Neural progenitor cell (in vitro differentiated cells): ENCODE data around the gene EXOC6B. TPM values are rescaled to one million over a fixed set of nuclear protein-coding genes. Genes with fewer than 3 reads are reported as not detected.

Experiments
- DNase-seq: peaks from one replicate; pipeline ENCODE4 v3.0.0-alpha.2; 2016; ENCODE audit warnings: low spot score
- H2AFZ ChIP-seq: fragments of 200-600 bp; sonication (generic); replicated peaks from 2 replicates; pipeline ENCODE4 v1.6.1; 2016; ENCODE audit warnings: antibody characterized with exemption
- H3F3A ChIP-seq: fragments of 200-600 bp; sonication (generic); 2 replicates; pipeline ENCODE4 v1.6.1; 2016; ENCODE audit warnings: antibody characterized with exemption, low read depth
- H3K27ac ChIP-seq: fragments of 200-600 bp; sonication (generic); 2 replicates; pipeline ENCODE4 v1.5.1; 2016; ENCODE audit warnings: mild to moderate bottlenecking
- H3K27me3 ChIP-seq: fragments of 200-600 bp; sonication (generic); 2 replicates; pipeline ENCODE4 v1.6.1; 2016; ENCODE audit warnings: mild to moderate bottlenecking, moderate library complexity
- H3K36me3 ChIP-seq: fragments of 200-600 bp; sonication (generic); 2 replicates; pipeline ENCODE4 v1.5.1; 2016
- H3K4me1 ChIP-seq: fragments of 200-600 bp; sonication (generic); 2 replicates; pipeline ENCODE4 v1.6.1; 2016; ENCODE audit warnings: mixed run types
- H3K4me2 ChIP-seq: fragments of 200-600 bp; sonication (generic); 2 replicates; pipeline ENCODE4 v1.6.1; 2016
- H3K4me3 ChIP-seq: fragments of 200-600 bp; sonication (generic); 2 replicates; pipeline ENCODE4 v1.5.1; 2016
- H3K79me2 ChIP-seq: fragments of 200-600 bp; sonication (generic); 2 replicates; pipeline ENCODE4 v1.6.1; 2016; ENCODE audit warnings: low read depth
- H3K9ac ChIP-seq: fragments of 200-600 bp; sonication (generic); 2 replicates; pipeline ENCODE4 v1.6.1; 2016
- H3K9me3 ChIP-seq: fragments of 200-600 bp; sonication (generic); 2 replicates; pipeline ENCODE4 v1.5.1; 2016; ENCODE audit warnings: low read depth
- H4K20me1 ChIP-seq: fragments of 200-600 bp; sonication (generic); 2 replicates; pipeline ENCODE4 v1.6.1; 2016; ENCODE audit warnings: low read depth
- H3K27ac Mint-ChIP-seq: 3 replicates; pipeline ENCODE4 v1.8.0; 2021; ENCODE audit warnings: mixed read lengths
- H3K27me3 Mint-ChIP-seq: 2 replicates; pipeline ENCODE4 v1.8.0; 2022; ENCODE audit warnings: low read depth, mild to moderate bottlenecking, inconsistent platforms, moderate library complexity, mixed read lengths; ENCODE audit not compliant: insufficient read depth
- H3K36me3 Mint-ChIP-seq: 3 replicates; pipeline ENCODE4 v1.8.0; 2021; ENCODE audit warnings: mixed read lengths
- H3K4me1 Mint-ChIP-seq: 3 replicates; pipeline ENCODE4 v1.8.0; 2021; ENCODE audit warnings: mixed read lengths
- H3K4me3 Mint-ChIP-seq: 3 replicates; pipeline ENCODE4 v1.8.0; 2021; ENCODE audit warnings: mild to moderate bottlenecking, moderate library complexity, mixed read lengths
- H3K9me3 Mint-ChIP-seq: 3 replicates; pipeline ENCODE4 v1.8.0; 2020; ENCODE audit warnings: mixed read lengths
- EZH2 ChIP-seq: fragments of 200-600 bp; sonication (generic); IDR thresholded peaks from 2 replicates; pipeline ENCODE4 v1.6.1; 2017; ENCODE audit warnings: antibody characterized with exemption, mild to moderate bottlenecking, moderate library complexity
- EZH2phosphoT487 ChIP-seq: fragments of 200-600 bp; sonication (generic); IDR thresholded peaks from 2 replicates; pipeline ENCODE4 v1.6.1; 2017; ENCODE audit warnings: antibody characterized with exemption
- total RNA-seq: library from RNA; depleted of rRNA; stranded (reverse); fragments of >200 nt; gene quantifications from 2 replicates; pipeline ENCODE4 v1.2.3, GENCODE V29; 2015; ENCODE audit warnings: low replicate concordance
- TF ChIP-seq, protein P1 (sequence below): fragments of 200-600 bp; sonication (generic); IDR thresholded peaks from 2 replicates; pipeline ENCODE4 v1.5.1; 2017; ENCODE audit warnings: antibody characterized with exemption, mild to moderate bottlenecking

Gene EXOC6B
- total RNA-seq, 1 donor from 2014 or later, result 41.2 TPM

DNA sequence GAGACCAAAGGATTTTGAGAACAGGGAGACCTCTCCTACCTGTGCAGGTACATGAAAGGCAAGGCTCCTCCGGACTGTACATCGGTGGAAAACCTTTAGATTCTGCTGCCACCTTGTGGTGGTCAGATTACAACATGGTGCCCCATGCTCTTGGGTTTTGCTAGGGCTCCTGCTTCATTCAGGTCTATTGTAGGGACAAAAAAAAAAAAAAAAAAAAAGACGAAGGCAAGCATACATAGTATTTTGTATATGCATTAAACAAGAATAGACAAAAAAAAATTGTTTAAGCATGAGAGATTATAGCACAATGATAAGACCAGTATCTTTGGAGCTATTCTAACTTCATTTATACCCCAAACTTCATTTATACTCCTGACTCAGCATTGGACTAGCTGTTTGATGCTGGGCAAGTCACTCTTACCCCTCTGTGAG lies 34.0 kb upstream of the EXOC6B start:
- Mint-ChIP-seq H3K4me1 (peaks cover 9% of the 10 kb centered on the region), H3K36me3 (no peaks in the 10 kb centered on the region), H3K27me3 (peaks cover 26% of the 10 kb centered on the region), H3K9me3 (no peaks in the 10 kb centered on the region), H3K27ac (no peak overlapping the region), H3K4me3 (no peak overlapping the region)
- Histone ChIP-seq H3K4me3 (no peak overlapping the region), H3K9ac (no peak overlapping the region), H3K9me3 (no peaks in the 10 kb centered on the region), H3K79me2 (no peaks in the 10 kb centered on the region), H3K27ac (no peak overlapping the region), H3K27me3 (peaks cover 32% of the 10 kb centered on the region), H3K4me1 (peaks cover 4% of the 10 kb centered on the region), H4K20me1 (no peaks in the 10 kb centered on the region), H3K4me2 (no peak overlapping the region), H2AFZ (no peak overlapping the region), H3F3A (peaks cover 4% of the 10 kb centered on the region), H3K36me3 (no peaks in the 10 kb centered on the region)
- TF ChIP-seq EZH2phosphoT487, result no peak
- no peak for TF ChIP-seq EZH2
- TF ChIP-seq, protein P1, sequence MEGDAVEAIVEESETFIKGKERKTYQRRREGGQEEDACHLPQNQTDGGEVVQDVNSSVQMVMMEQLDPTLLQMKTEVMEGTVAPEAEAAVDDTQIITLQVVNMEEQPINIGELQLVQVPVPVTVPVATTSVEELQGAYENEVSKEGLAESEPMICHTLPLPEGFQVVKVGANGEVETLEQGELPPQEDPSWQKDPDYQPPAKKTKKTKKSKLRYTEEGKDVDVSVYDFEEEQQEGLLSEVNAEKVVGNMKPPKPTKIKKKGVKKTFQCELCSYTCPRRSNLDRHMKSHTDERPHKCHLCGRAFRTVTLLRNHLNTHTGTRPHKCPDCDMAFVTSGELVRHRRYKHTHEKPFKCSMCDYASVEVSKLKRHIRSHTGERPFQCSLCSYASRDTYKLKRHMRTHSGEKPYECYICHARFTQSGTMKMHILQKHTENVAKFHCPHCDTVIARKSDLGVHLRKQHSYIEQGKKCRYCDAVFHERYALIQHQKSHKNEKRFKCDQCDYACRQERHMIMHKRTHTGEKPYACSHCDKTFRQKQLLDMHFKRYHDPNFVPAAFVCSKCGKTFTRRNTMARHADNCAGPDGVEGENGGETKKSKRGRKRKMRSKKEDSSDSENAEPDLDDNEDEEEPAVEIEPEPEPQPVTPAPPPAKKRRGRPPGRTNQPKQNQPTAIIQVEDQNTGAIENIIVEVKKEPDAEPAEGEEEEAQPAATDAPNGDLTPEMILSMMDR, result peak; percentile 72
- DNase-seq, result peak; percentile 85

DNA sequence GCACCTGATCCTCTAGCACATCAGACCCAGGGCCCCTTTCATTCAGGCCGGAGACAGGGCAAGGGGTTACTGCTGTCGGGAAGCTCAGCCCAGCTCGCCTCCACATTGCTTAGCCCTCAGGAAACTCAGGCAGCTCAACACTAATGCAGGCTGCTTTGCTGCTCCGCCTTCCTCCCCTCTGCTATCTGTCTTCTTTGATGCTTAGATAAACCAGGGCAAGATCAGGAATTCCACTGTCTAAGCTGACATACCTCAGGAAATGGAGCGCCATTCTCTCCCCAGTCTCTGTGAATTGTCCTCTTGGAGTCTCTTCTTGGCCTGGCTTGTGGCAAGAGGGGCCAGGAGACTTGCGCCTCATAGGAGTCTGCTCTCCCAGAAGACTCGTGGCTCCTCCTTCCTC lies 25.5 kb upstream of the EXOC6B start:
- no peaks in the 10 kb centered on the region for H3K9me3 Mint-ChIP-seq
- H3K36me3 ChIP-seq, result no peaks in the 10 kb centered on the region
- H3K27ac Mint-ChIP-seq, result no peak overlapping the region
- no peaks in the 10 kb centered on the region for H3F3A ChIP-seq
- H3K9me3 ChIP-seq, result no peaks in the 10 kb centered on the region
- no peaks in the 10 kb centered on the region for H3K4me1 ChIP-seq
- no peak overlapping the region for H2AFZ ChIP-seq
- DNase-seq, result no peak
- TF ChIP-seq EZH2 (no peak), EZH2phosphoT487 (no peak)
- TF ChIP-seq, protein P1, result no peak
- H3K4me3 Mint-ChIP-seq, result no peak overlapping the region
- H3K4me3 ChIP-seq, result no peak overlapping the region
- no peak overlapping the region for H3K9ac ChIP-seq
- H3K4me2 ChIP-seq, result no peak overlapping the region
- no peaks in the 10 kb centered on the region for H3K79me2 ChIP-seq
- H3K27me3 ChIP-seq, result no peaks in the 10 kb centered on the region
- no peaks in the 10 kb centered on the region for H3K4me1 Mint-ChIP-seq
- H3K27me3 Mint-ChIP-seq, result peaks cover 7% of the 10 kb centered on the region
- no peaks in the 10 kb centered on the region for H3K36me3 Mint-ChIP-seq
- H4K20me1 ChIP-seq, result no peaks in the 10 kb centered on the region
- H3K27ac ChIP-seq, result no peak overlapping the region

DNA sequence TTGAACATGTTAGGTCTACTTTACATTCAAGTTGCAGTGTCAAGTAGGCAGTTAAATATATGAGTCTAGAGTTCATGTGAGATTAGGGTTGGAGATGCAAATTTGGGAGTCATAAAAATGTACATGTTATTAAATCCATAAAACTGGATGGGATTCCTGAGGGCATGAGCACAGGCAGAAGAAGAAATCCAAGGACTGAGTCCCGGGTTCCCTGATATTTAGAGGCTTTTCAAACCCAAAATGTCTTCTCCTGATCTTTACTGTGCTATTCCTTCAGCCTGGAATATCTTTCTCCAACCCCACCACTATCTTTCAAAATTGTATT lies 23.3 kb upstream of the EXOC6B start:
- Histone ChIP-seq H3K79me2 (no peaks in the 10 kb centered on the region), H3K4me2 (no peak overlapping the region), H3K36me3 (no peaks in the 10 kb centered on the region), H3F3A (no peaks in the 10 kb centered on the region), H3K27me3 (no peaks in the 10 kb centered on the region), H3K9ac (no peak overlapping the region), H3K27ac (no peak overlapping the region), H3K4me3 (no peak overlapping the region), H3K4me1 (no peaks in the 10 kb centered on the region), H4K20me1 (no peaks in the 10 kb centered on the region), H3K9me3 (no peaks in the 10 kb centered on the region), H2AFZ (no peak overlapping the region)
- H3K4me3 Mint-ChIP-seq, result no peak overlapping the region
- no peak for DNase-seq
- H3K36me3 Mint-ChIP-seq, result no peaks in the 10 kb centered on the region
- H3K4me1 Mint-ChIP-seq, result no peaks in the 10 kb centered on the region
- no peaks in the 10 kb centered on the region for H3K9me3 Mint-ChIP-seq
- H3K27me3 Mint-ChIP-seq, result peaks cover 2% of the 10 kb centered on the region
- TF ChIP-seq EZH2phosphoT487 (no peak), EZH2 (no peak)
- TF ChIP-seq, protein P1, result no peak
- no peak overlapping the region for H3K27ac Mint-ChIP-seq
